HEK293 (cell line): Measurements from ENCODE around the gene ATP8B1.

ENCODE experiments used
- CTCF ChIA-PET: fragments of 350-600 bp; formaldehyde crosslinking; extraction: SDS; loops from one replicate; lab custom pipeline; 2021; ENCODE audit warnings: antibody characterized with exemption; lab: Yijun Ruan, JAX
- POLR2A ChIA-PET: fragments of 300-600 bp; formaldehyde crosslinking; extraction: SDS; loops from one replicate; lab custom pipeline; 2020; ENCODE audit warnings: antibody characterized with exemption, inconsistent platforms; lab: Yijun Ruan, JAX
- H3K27ac ChIP-seq: fragments of 200-500 bp; sonication (Bioruptor generic); 2 replicates; pipeline ENCODE4 v1.5.1; 2014; ENCODE audit warnings: low read depth, low read length, control low read depth, inconsistent platforms; ENCODE audit errors: extremely low read depth
- H3K36me3 ChIP-seq, 2 experiments: fragments of 200-500 bp in 1 of 2; sonication (Bioruptor generic) in 1 of 2; 1 replicate in 1 of 2; 2 replicates in 1 of 2; pipeline ENCODE4 v1.5.1; 2014 to 2017; ENCODE audit warnings: inconsistent platforms in 2 of 2, low read length in 2 of 2; ENCODE audit not compliant: control insufficient read depth in 2 of 2, insufficient read depth in 1 of 2
- H3K4me1 ChIP-seq: fragments of 200-500 bp; sonication (Bioruptor generic); 2 replicates; pipeline ENCODE4 v1.5.1; 2014; ENCODE audit warnings: mild to moderate bottlenecking, low read length, inconsistent platforms; ENCODE audit not compliant: control insufficient read depth, insufficient read depth
- H3K4me3 ChIP-seq: 2 replicates; pipeline ENCODE4 v1.5.1; 2011; ENCODE audit warnings: low read depth, mild to moderate bottlenecking, control low read depth, low read length, moderate library complexity
- H3K9me3 ChIP-seq: fragments of 200-500 bp; sonication (Bioruptor generic); 2 replicates; pipeline ENCODE4 v1.5.1; 2014; ENCODE audit warnings: low read depth, low read length, inconsistent platforms; ENCODE audit not compliant: control insufficient read depth, insufficient read depth
- GFI1B ChIP-seq: fragments of 450-650 bp; formaldehyde crosslinking; IDR thresholded peaks from 2 replicates; pipeline ENCODE4 v1.5.1; 2016; ENCODE audit warnings: missing biosample characterization, missing genetic modification characterization
- GLI2 ChIP-seq: fragments of 450-650 bp; formaldehyde crosslinking; IDR thresholded peaks from 2 replicates; pipeline ENCODE4; 2017; ENCODE audit warnings: missing biosample characterization, missing genetic modification characterization, low read depth, borderline replicate concordance
- HOXA7 ChIP-seq: sonication (generic); formaldehyde crosslinking; IDR thresholded peaks from 2 replicates; pipeline ENCODE4 v1.8.1; 2022; ENCODE audit warnings: missing genetic modification reagents, borderline replicate concordance
- MEIS1 ChIP-seq: sonication (generic); formaldehyde crosslinking; IDR thresholded peaks from 2 replicates; pipeline ENCODE4 v1.8.1; 2022; ENCODE audit warnings: missing genetic modification reagents, mild to moderate bottlenecking, borderline replicate concordance
- SETDB1 ChIP-seq: IDR thresholded peaks from one replicate; pipeline ENCODE4 v1.6.1; 2017; ENCODE audit warnings: mild to moderate bottlenecking, low read length, moderate library complexity, mixed read lengths; ENCODE audit not compliant: insufficient read length
- TCF7L2 ChIP-seq: IDR thresholded peaks from 2 replicates; pipeline ENCODE4 v1.6.1; 2011; ENCODE audit warnings: low read depth, mild to moderate bottlenecking, inconsistent platforms, low read length, moderate library complexity, borderline replicate concordance
- ZBTB11 ChIP-seq: fragments of 450-650 bp; formaldehyde crosslinking; conservative IDR thresholded peaks from 2 replicates; pipeline ENCODE4 v1.5.1; 2016; ENCODE audit warnings: low read depth, missing biosample characterization, missing genetic modification characterization
- ZFP37 ChIP-seq: fragments of 450-650 bp; formaldehyde crosslinking; IDR thresholded peaks from 2 replicates; pipeline ENCODE4 v1.5.1; 2016; ENCODE audit warnings: missing biosample characterization, missing genetic modification characterization
- ZNF133 ChIP-seq: fragments of 450-650 bp; formaldehyde crosslinking; IDR thresholded peaks from 2 replicates; pipeline ENCODE4 v1.5.1; 2016; ENCODE audit warnings: missing biosample characterization, missing genetic modification characterization
- ZNF184 ChIP-seq: fragments of 450-650 bp; IDR thresholded peaks from 2 replicates; pipeline ENCODE4 v1.5.1; 2018; ENCODE audit warnings: missing biosample characterization, mild to moderate bottlenecking, missing genetic modification characterization
- ZNF211 ChIP-seq: fragments of 450-650 bp; formaldehyde crosslinking; IDR thresholded peaks from 2 replicates; pipeline ENCODE4 v1.5.1; 2016; ENCODE audit warnings: low read depth, missing biosample characterization, missing genetic modification characterization
- ZNF214 ChIP-seq: fragments of 450-650 bp; formaldehyde crosslinking; IDR thresholded peaks from 2 replicates; pipeline ENCODE4 v1.5.1; 2017; ENCODE audit warnings: missing biosample characterization, mild to moderate bottlenecking, missing genetic modification characterization, borderline replicate concordance
- ZNF221 ChIP-seq: fragments of 450-650 bp; formaldehyde crosslinking; IDR thresholded peaks from 2 replicates; pipeline ENCODE4 v1.5.1; 2017; ENCODE audit warnings: missing biosample characterization, missing genetic modification characterization, borderline replicate concordance
- ZNF223 ChIP-seq: fragments of 450-650 bp; formaldehyde crosslinking; IDR thresholded peaks from 2 replicates; pipeline ENCODE4 v1.5.1; 2016; ENCODE audit warnings: missing biosample characterization, missing genetic modification characterization
- ZNF248 ChIP-seq: fragments of 450-650 bp; formaldehyde crosslinking; IDR thresholded peaks from 2 replicates; pipeline ENCODE4 v1.5.1; 2017; ENCODE audit warnings: missing biosample characterization, missing genetic modification characterization
- ZNF324 ChIP-seq: fragments of 450-650 bp; formaldehyde crosslinking; IDR thresholded peaks from 2 replicates; pipeline ENCODE4 v1.5.1; 2016; ENCODE audit warnings: missing biosample characterization, missing genetic modification characterization
- ZNF354C ChIP-seq: fragments of 450-650 bp; formaldehyde crosslinking; IDR thresholded peaks from 2 replicates; pipeline ENCODE4 v1.5.1; 2016; ENCODE audit warnings: missing biosample characterization, missing genetic modification characterization, low read depth, borderline replicate concordance
- ZNF394 ChIP-seq: fragments of 450-650 bp; formaldehyde crosslinking; IDR thresholded peaks from 2 replicates; pipeline ENCODE4 v1.5.1; 2016; ENCODE audit warnings: missing biosample characterization, missing genetic modification characterization, mild to moderate bottlenecking, moderate library complexity, borderline replicate concordance
- ZNF404 ChIP-seq: fragments of 450-650 bp; formaldehyde crosslinking; IDR thresholded peaks from 2 replicates; pipeline ENCODE4 v1.5.1; 2017; ENCODE audit warnings: missing biosample characterization, missing genetic modification characterization
- ZNF501 ChIP-seq: fragments of 450-650 bp; formaldehyde crosslinking; IDR thresholded peaks from 2 replicates; pipeline ENCODE4 v1.5.1; 2016; ENCODE audit warnings: missing biosample characterization, missing genetic modification characterization
- ZNF514 ChIP-seq: fragments of 450-650 bp; formaldehyde crosslinking; IDR thresholded peaks from 2 replicates; pipeline ENCODE4 v1.5.1; 2016; ENCODE audit warnings: missing biosample characterization, missing genetic modification characterization
- ZNF571 ChIP-seq: fragments of 450-650 bp; formaldehyde crosslinking; IDR thresholded peaks from 2 replicates; pipeline ENCODE4 v1.5.0; 2017; ENCODE audit warnings: missing biosample characterization, missing genetic modification characterization
- ZNF600 ChIP-seq: fragments of 450-650 bp; formaldehyde crosslinking; IDR thresholded peaks from 2 replicates; pipeline ENCODE4 v1.5.1; 2016; ENCODE audit warnings: missing biosample characterization, missing genetic modification characterization
- ZNF626 ChIP-seq: fragments of 450-650 bp; sonication (Bioruptor Pico); formaldehyde crosslinking; IDR thresholded peaks from 2 replicates; pipeline ENCODE4 v1.5.1; 2018; ENCODE audit warnings: missing biosample characterization, missing genetic modification characterization, inconsistent platforms
- ZNF664 ChIP-seq: fragments of 450-650 bp; formaldehyde crosslinking; IDR thresholded peaks from 2 replicates; pipeline ENCODE4 v1.5.1; 2016; ENCODE audit warnings: missing biosample characterization, missing genetic modification characterization
- ZNF707 ChIP-seq: fragments of 450-650 bp; formaldehyde crosslinking; IDR thresholded peaks from 2 replicates; pipeline ENCODE4 v1.5.1; 2016; ENCODE audit warnings: missing biosample characterization, missing genetic modification characterization
- ZNF777 ChIP-seq: fragments of 450-650 bp; formaldehyde crosslinking; IDR thresholded peaks from 2 replicates; pipeline ENCODE4 v1.5.1; 2017; ENCODE audit warnings: missing biosample characterization, missing genetic modification characterization, borderline replicate concordance
- ZNF791 ChIP-seq: fragments of 450-650 bp; formaldehyde crosslinking; IDR thresholded peaks from 2 replicates; pipeline ENCODE4 v1.5.1; 2016; ENCODE audit warnings: missing biosample characterization, missing genetic modification characterization
- TF ChIP-seq, protein P1 (sequence below): fragments of 450-650 bp; formaldehyde crosslinking; IDR thresholded peaks from 2 replicates; pipeline ENCODE4 v1.5.1; 2017; ENCODE audit warnings: missing biosample characterization, missing genetic modification characterization
- TF ChIP-seq, protein P2 (sequence below): fragments of 450-650 bp; formaldehyde crosslinking; IDR thresholded peaks from 2 replicates; pipeline ENCODE4 v1.5.1; 2016; ENCODE audit warnings: missing biosample characterization, missing genetic modification characterization
- TF ChIP-seq, protein P3 (sequence below): fragments of 450-650 bp; formaldehyde crosslinking; IDR thresholded peaks from 2 replicates; pipeline ENCODE4 v1.5.1; 2016; ENCODE audit warnings: missing biosample characterization, missing genetic modification characterization, low read depth

ATP8B1 gene

GRCh38 chr18:57741273-57741672 lies 61.8 kb downstream of the ATP8B1 start:
- Histone ChIP-seq H3K4me1 (no peaks in the 10 kb centered on the region), H3K27ac (no peak overlapping the region), H3K36me3 (no peaks in the 10 kb centered on the region), H3K9me3 (no peaks in the 10 kb centered on the region), H3K4me3 (no peak overlapping the region)
- CTCF ChIA-PET: no interaction called here
- POLR2A ChIA-PET: no interaction called here
- TF ChIP-seq MEIS1 (CRISPR knock-in tag): no peak
- TF ChIP-seq ZNF214 (tag by site-specific recombination): no peak
- no peak for TF ChIP-seq ZNF184
- TF ChIP-seq HOXA7: no peak
- TF ChIP-seq SETDB1: no peak
- TF ChIP-seq ZNF600 (tag by site-specific recombination): no peak
- no peak for TF ChIP-seq ZBTB11
- TF ChIP-seq ZNF514 (tag by site-specific recombination): no peak
- TF ChIP-seq ZFP37 (tag by site-specific recombination): no peak
- no peak for TF ChIP-seq ZNF133 (tag by site-specific recombination)
- TF ChIP-seq ZNF404 (tag by site-specific recombination): no peak
- TF ChIP-seq ZNF211 (tag by site-specific recombination): no peak
- no peak for TF ChIP-seq ZNF324 (tag by site-specific recombination)
- TF ChIP-seq ZNF626 (tag by site-specific recombination): no peak
- no peak for TF ChIP-seq ZNF248 (tag by site-specific recombination)
- TF ChIP-seq TCF7L2: no peak
- TF ChIP-seq ZNF501: no peak
- TF ChIP-seq, all 188 proteins: peak for 0

DNA sequence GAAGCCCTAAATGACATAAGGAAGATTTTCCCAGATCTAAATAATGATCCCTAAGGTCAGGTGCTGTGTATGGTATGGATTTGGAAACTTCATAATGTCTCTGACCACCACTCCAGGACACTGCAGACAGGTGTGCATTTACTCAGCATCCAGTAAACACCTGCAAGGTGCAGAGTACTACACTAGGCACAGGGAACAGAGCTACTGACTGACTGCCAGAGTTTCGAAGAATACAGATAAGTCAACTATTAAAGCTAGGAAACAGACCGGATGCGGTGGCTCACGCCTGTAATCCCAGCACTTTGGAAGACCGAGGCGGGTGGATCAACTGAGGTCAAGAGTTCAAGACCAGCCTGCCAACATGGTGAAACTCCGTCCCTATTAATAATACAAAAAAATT lies 65.0 kb downstream of the ATP8B1 start:
- POLR2A ChIA-PET: no interaction called here
- Histone ChIP-seq H3K27ac (no peak overlapping the region), H3K9me3 (no peaks in the 10 kb centered on the region), H3K36me3 (no peaks in the 10 kb centered on the region), H3K4me3 (no peak overlapping the region), H3K4me1 (no peaks in the 10 kb centered on the region)
- CTCF ChIA-PET: interaction anchor here (0.6 kb wide), 1 partner anchor 121 kb away, joined by 3 read pairs; no protein-coding TSS in a partner anchor
- TF ChIP-seq ZNF223 (no peak), GLI2 (tag by site-specific recombination) (no peak), ZNF707 (no peak), ZNF394 (tag by site-specific recombination) (no peak), ZNF354C (tag by site-specific recombination) (no peak), ZNF777 (tag by site-specific recombination) (no peak), ZNF664 (tag by site-specific recombination) (no peak), ZNF791 (no peak), ZNF571 (tag by site-specific recombination) (no peak), ZNF221 (tag by site-specific recombination) (no peak), GFI1B (tag by site-specific recombination) (no peak)
- TF ChIP-seq, protein P1, sequence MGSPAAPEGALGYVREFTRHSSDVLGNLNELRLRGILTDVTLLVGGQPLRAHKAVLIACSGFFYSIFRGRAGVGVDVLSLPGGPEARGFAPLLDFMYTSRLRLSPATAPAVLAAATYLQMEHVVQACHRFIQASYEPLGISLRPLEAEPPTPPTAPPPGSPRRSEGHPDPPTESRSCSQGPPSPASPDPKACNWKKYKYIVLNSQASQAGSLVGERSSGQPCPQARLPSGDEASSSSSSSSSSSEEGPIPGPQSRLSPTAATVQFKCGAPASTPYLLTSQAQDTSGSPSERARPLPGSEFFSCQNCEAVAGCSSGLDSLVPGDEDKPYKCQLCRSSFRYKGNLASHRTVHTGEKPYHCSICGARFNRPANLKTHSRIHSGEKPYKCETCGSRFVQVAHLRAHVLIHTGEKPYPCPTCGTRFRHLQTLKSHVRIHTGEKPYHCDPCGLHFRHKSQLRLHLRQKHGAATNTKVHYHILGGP (tag by site-specific recombination): no peak
- TF ChIP-seq, protein P2, sequence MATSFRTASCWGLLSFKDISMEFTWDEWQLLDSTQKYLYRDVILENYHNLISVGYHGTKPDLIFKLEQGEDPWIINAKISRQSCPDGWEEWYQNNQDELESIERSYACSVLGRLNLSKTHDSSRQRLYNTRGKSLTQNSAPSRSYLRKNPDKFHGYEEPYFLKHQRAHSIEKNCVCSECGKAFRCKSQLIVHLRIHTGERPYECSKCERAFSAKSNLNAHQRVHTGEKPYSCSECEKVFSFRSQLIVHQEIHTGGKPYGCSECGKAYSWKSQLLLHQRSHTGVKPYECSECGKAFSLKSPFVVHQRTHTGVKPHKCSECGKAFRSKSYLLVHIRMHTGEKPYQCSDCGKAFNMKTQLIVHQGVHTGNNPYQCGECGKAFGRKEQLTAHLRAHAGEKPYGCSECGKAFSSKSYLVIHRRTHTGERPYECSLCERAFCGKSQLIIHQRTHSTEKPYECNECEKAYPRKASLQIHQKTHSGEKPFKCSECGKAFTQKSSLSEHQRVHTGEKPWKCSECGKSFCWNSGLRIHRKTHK (tag by site-specific recombination): no peak
- TF ChIP-seq, protein P3, sequence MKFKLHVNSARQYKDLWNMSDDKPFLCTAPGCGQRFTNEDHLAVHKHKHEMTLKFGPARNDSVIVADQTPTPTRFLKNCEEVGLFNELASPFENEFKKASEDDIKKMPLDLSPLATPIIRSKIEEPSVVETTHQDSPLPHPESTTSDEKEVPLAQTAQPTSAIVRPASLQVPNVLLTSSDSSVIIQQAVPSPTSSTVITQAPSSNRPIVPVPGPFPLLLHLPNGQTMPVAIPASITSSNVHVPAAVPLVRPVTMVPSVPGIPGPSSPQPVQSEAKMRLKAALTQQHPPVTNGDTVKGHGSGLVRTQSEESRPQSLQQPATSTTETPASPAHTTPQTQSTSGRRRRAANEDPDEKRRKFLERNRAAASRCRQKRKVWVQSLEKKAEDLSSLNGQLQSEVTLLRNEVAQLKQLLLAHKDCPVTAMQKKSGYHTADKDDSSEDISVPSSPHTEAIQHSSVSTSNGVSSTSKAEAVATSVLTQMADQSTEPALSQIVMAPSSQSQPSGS (tag by site-specific recombination): no peak
